Vagina (tissue), 2 donors: ENCODE data around the gene ST6GAL1. TPM values are rescaled to one million over a fixed set of nuclear protein-coding genes. Genes with fewer than 3 reads are reported as not detected.
"Not testable (repeated sequence)": the region's sequence is repeated elsewhere in the genome, so short reads cannot be mapped to it uniquely, and the experiment has no call there.

Experiments
- DNase-seq, 2 donors: peaks; one replicate each; pipeline ENCODE4 v3.0.0-alpha.2; 2017; ENCODE audit errors: extremely low spot score in 2 of 2
- H3K27ac ChIP-seq: fragments of 200-600 bp; sonication (generic); one replicate; pipeline ENCODE4 v1.5.1; 2019
- H3K27me3 ChIP-seq: fragments of 200-600 bp; sonication (generic); one replicate; pipeline ENCODE4 v1.5.1; 2019
- H3K36me3 ChIP-seq, 2 donors: fragments of 200-600 bp; sonication (generic); one replicate each; pipeline ENCODE4 v1.5.1; 2017 to 2019
- H3K4me1 ChIP-seq: fragments of 200-600 bp; sonication (generic); one replicate; pipeline ENCODE4 v1.5.1; 2019
- H3K4me3 ChIP-seq, 2 donors: fragments of 200-600 bp; sonication (generic); 1 replicate in 1 of 2; 2 replicates in 1 of 2; pipeline ENCODE4 v1.5.1; 2016 to 2019
- H3K9me3 ChIP-seq: fragments of 200-600 bp; sonication (generic); one replicate; pipeline ENCODE4 v1.5.1; 2019
- CTCF ChIP-seq, 3 experiments: fragments of 450-650 bp in 2 of 3; fragments of 200-600 bp in 1 of 3; sonication (generic) in 1 of 3; IDR thresholded peaks; one replicate each; pipeline ENCODE4 v1.5.1; 2017 to 2019; ENCODE audit warnings: antibody characterized with exemption in 3 of 3, mild to moderate bottlenecking in 2 of 3, moderate library complexity in 2 of 3
- POLR2A ChIP-seq, 2 donors: fragments of 450-650 bp; IDR thresholded peaks; one replicate each; pipeline ENCODE4 v1.6.1; 2017; ENCODE audit warnings: antibody characterized with exemption in 2 of 2, mild to moderate bottlenecking in 2 of 2, moderate library complexity in 2 of 2
- POLR2AphosphoS5 ChIP-seq, 2 donors: sonication (generic); formaldehyde crosslinking; IDR thresholded peaks; one replicate each; pipeline ENCODE4 v1.9.0; 2017; ENCODE audit warnings: antibody characterized with exemption in 2 of 2, mild to moderate bottlenecking in 2 of 2, low read depth in 1 of 2; ENCODE audit not compliant: insufficient read depth in 1 of 2
- intact Hi-C: fragments of 100-400 bp; cut with DNase I; formaldehyde crosslinking; loops from one replicate; pipeline ENCODE4 v1.15.1; 2023
- total RNA-seq: library from RNA; depleted of rRNA; stranded (reverse); fragments of >200 nt; gene quantifications from one replicate; pipeline ENCODE4 v1.2.3, GENCODE V29; 2016

The ST6GAL1 gene
- total RNA-seq, 1 donor from 2014 or later, result 37.8 TPM

GRCh38 chr3:186969607-186970006, 39.3 kb downstream of the ST6GAL1 start:
- H3K4me1 ChIP-seq, result no peaks in the 10 kb centered on the region
- no peaks in the 10 kb centered on the region for H3K27me3 ChIP-seq
- intact Hi-C loops, result no loop called here
- no peaks in the 10 kb centered on the region for H3K9me3 ChIP-seq
- TF ChIP-seq CTCF (IDR thresholded peaks at IDR 0.05) (no peak), POLR2AphosphoS5 (IDR thresholded peaks at IDR 0.05; ENCODE audit: insufficient read depth in 1 of 2, low read depth in 1 of 2) (peak in 1 of 2 donors; percentile 70)
- no peaks in the 10 kb centered on the region for H3K36me3 ChIP-seq
- no peak overlapping the region for H3K4me3 ChIP-seq
- H3K27ac ChIP-seq, result no peak overlapping the region
- no peak for DNase-seq

DNA sequence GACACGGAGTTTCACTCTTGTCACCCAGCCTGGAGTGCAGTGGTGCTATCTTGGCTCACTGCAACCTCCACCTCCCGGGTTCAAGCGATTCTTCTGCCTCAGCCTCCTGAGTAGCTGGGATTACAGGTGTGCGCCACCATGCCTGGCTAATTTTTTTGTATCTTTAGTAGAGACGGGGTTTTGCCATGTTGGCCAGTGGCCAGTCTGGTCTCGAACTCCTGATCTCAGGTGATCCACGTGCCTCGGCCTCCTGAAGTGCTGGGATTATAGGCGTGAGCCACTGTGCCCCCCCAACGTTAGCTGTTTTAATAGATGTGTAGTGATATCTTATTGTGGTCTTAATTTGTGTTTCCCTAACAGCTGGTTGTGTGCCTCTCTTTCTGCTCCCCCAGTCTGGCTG, 40.8 kb downstream of the ST6GAL1 start:
- H3K36me3 ChIP-seq, H3K9me3 ChIP-seq, H3K4me1 ChIP-seq, DNase-seq, H3K27me3 ChIP-seq, intact Hi-C loops, H3K4me3 ChIP-seq: not testable (repeated sequence)
- peak overlapping the region; percentile 46 for H3K27ac ChIP-seq

- Histone ChIP-seq H3K9me3 (no peaks in the 10 kb centered on the region), H3K27ac (peak overlapping the region; percentile 46), H3K4me3 (no peak overlapping the region), H3K36me3 (no peaks in the 10 kb centered on the region), H3K4me1 (peaks cover 3% of the 10 kb centered on the region), H3K27me3 (no peaks in the 10 kb centered on the region)
- DNase-seq, result no peak
- TF ChIP-seq POLR2A (IDR thresholded peaks at IDR 0.05), result no peak
- no peak for TF ChIP-seq CTCF (IDR thresholded peaks at IDR 0.05)
- peak in 1 of 2 donors; percentile 69 for TF ChIP-seq POLR2AphosphoS5 (IDR thresholded peaks at IDR 0.05; ENCODE audit: insufficient read depth in 1 of 2, low read depth in 1 of 2)
- intact Hi-C loops, result no loop called here
These were observed 41.3 kb downstream of the ST6GAL1 start for GRCh38 chr3:186971578-186971977.

GRCh38 chr3:186973702-186974101, 43.4 kb downstream of the ST6GAL1 start:
- TF ChIP-seq CTCF (IDR thresholded peaks at IDR 0.05), result no peak
- TF ChIP-seq POLR2A (IDR thresholded peaks at IDR 0.05), result no peak
- no peak for TF ChIP-seq POLR2AphosphoS5 (IDR thresholded peaks at IDR 0.05; ENCODE audit: insufficient read depth in 1 of 2, low read depth in 1 of 2)
- DNase-seq, result no peak
- intact Hi-C loops, result no loop called here
- Histone ChIP-seq H3K4me3 (no peak overlapping the region), H3K9me3 (no peaks in the 10 kb centered on the region), H3K4me1 (peaks cover 22% of the 10 kb centered on the region), H3K36me3 (no peaks in the 10 kb centered on the region), H3K27ac (no peak overlapping the region), H3K27me3 (no peaks in the 10 kb centered on the region)

DNA sequence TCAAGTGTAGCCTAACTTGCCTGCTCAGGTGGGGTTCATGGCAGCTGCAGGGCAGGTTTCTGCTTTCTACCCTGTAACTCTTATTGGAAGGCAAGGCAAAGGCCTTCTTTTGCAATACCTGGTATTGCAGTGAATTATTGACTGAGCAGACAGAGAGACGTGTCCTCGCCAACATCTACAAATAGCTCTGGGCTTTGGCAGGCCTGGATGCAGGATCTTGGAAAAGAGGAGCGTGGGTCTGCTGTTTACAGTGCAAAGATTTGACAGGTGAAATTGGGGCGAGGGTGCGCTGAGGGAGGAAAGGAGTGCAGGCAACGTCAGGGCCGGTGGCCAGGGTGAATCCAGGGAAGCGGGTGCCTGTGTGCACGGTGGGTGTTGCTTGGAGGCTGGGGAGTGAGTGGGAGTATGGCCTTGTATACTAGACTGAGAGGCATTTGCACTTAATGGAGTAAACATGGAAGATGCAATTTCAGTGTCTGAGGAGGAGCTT, 44.5 kb downstream of the ST6GAL1 start:
- intact Hi-C loops, result no loop called here
- peaks cover 22% of the 10 kb centered on the region for H3K4me1 ChIP-seq
- H3K4me3 ChIP-seq, result no peak overlapping the region
- H3K36me3 ChIP-seq, result no peaks in the 10 kb centered on the region
- H3K9me3 ChIP-seq, result no peaks in the 10 kb centered on the region
- H3K27me3 ChIP-seq, result no peaks in the 10 kb centered on the region
- TF ChIP-seq CTCF (IDR thresholded peaks at IDR 0.05) (no peak), POLR2AphosphoS5 (IDR thresholded peaks at IDR 0.05; ENCODE audit: insufficient read depth in 1 of 2, low read depth in 1 of 2) (no peak), POLR2A (IDR thresholded peaks at IDR 0.05) (no peak)
- DNase-seq, result no peak
- H3K27ac ChIP-seq, result no peak overlapping the region

GRCh38 chr3:186975726-186976125, 45.4 kb downstream of the ST6GAL1 start:
- Histone ChIP-seq H3K27me3 (no peaks in the 10 kb centered on the region), H3K9me3 (no peaks in the 10 kb centered on the region), H3K36me3 (no peaks in the 10 kb centered on the region), H3K4me1 (peaks cover 22% of the 10 kb centered on the region), H3K27ac (no peak overlapping the region), H3K4me3 (no peak overlapping the region)
- DNase-seq, result no peak
- intact Hi-C loops, result no loop called here
- no peak for TF ChIP-seq CTCF (IDR thresholded peaks at IDR 0.05)
- no peak for TF ChIP-seq POLR2AphosphoS5 (IDR thresholded peaks at IDR 0.05; ENCODE audit: insufficient read depth in 1 of 2, low read depth in 1 of 2)
- no peak for TF ChIP-seq POLR2A (IDR thresholded peaks at IDR 0.05)
